GM19193 (cell line): ENCODE measurements around the gene CCDC40.

ENCODE experiments used
- POLR2A ChIP-seq: IDR thresholded peaks from 4 replicates; pipeline ENCODE4 v1.6.1; 2011; ENCODE audit not compliant: insufficient read depth, insufficient read length; ENCODE audit errors: extremely low read depth

The CCDC40 gene

GRCh38 chr17:80111702-80112470, 75.4 kb downstream of the CCDC40 start:
- no peak for TF ChIP-seq POLR2A

GRCh38 chr17:80112471-80113032, 76.1 kb downstream of the CCDC40 start:
- TF ChIP-seq POLR2A = no peak

GRCh38 chr17:80113033-80113484, 76.6 kb downstream of the CCDC40 start:
- no peak for TF ChIP-seq POLR2A

- TF ChIP-seq POLR2A = no peak
Measured at GRCh38 chr17:80114758-80115157, 78.3 kb downstream of the CCDC40 start.

GRCh38 chr17:80115159-80115558, 78.7 kb downstream of the CCDC40 start:
- TF ChIP-seq POLR2A = no peak

GRCh38 chr17:80116276-80116920, 80.0 kb downstream of the CCDC40 start:
- TF ChIP-seq POLR2A = no peak

GRCh38 chr17:80116921-80117380, 80.5 kb downstream of the CCDC40 start:
- no peak for TF ChIP-seq POLR2A

GRCh38 chr17:80117491-80118401, 81.3 kb downstream of the CCDC40 start:
- TF ChIP-seq POLR2A = no peak

GRCh38 chr17:80118601-80119270, 82.3 kb downstream of the CCDC40 start:
- no peak for TF ChIP-seq POLR2A

GRCh38 chr17:80119271-80119791, 82.9 kb downstream of the CCDC40 start:
- TF ChIP-seq POLR2A = no peak

- TF ChIP-seq POLR2A = no peak
Measured at GRCh38 chr17:80119839-80120238, 83.4 kb downstream of the CCDC40 start.

GRCh38 chr17:80122026-80122575, 85.7 kb downstream of the CCDC40 start:
- no peak for TF ChIP-seq POLR2A

- TF ChIP-seq POLR2A = no peak
Measured at GRCh38 chr17:80122926-80123505, 86.6 kb downstream of the CCDC40 start.
